ENCODE measurements around the gene NUDT16.
"Not testable (repeated sequence)": the region's sequence is repeated elsewhere in the genome, so short reads cannot be mapped to it uniquely, and the experiment has no call there.

The NUDT16 gene

DNA sequence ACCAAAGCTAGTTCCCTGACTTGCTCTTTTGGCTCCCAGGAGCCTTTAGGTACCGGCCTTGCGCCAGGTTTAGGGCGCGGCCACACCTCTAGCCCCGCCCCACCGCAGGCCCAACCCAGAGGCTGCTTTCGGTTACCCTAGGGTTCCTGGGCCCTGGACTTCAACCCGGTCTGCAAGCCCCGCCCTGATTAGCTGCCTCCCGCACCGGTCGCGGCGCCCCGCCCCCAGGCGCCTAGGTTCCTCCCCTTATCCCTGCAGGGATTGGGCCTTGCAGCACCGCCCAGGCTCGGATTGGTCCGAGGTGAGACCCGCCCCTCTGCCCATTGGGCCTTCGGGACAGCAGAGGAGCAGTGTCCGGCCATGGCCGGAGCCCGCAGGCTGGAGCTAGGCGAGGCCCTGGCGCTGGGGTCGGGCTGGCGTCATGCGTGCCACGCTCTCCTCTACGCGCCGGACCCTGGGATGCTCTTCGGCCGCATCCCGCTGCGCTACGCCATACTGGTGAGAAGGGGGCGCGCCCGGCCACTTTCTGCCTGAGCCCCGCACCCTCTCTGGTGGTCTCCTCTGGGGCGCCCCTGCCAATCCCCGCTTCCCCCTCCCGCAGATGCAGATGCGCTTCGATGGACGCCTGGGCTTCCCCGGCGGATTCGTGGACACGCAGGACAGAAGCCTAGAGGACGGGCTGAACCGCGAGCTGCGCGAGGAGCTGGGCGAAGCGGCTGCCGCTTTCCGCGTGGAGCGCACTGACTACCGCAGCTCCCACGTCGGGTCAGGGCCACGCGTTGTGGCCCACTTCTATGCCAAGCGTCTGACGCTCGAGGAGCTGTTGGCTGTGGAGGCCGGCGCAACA lies at the start of gene NUDT16:
Gene NUDT16 (plus strand): TSS at position 330 of the 847 bp plus-strand sequence. CDS start 31 bp downstream, at position 361.
- FAIRE-seq, result peak; percentile 99

DNA sequence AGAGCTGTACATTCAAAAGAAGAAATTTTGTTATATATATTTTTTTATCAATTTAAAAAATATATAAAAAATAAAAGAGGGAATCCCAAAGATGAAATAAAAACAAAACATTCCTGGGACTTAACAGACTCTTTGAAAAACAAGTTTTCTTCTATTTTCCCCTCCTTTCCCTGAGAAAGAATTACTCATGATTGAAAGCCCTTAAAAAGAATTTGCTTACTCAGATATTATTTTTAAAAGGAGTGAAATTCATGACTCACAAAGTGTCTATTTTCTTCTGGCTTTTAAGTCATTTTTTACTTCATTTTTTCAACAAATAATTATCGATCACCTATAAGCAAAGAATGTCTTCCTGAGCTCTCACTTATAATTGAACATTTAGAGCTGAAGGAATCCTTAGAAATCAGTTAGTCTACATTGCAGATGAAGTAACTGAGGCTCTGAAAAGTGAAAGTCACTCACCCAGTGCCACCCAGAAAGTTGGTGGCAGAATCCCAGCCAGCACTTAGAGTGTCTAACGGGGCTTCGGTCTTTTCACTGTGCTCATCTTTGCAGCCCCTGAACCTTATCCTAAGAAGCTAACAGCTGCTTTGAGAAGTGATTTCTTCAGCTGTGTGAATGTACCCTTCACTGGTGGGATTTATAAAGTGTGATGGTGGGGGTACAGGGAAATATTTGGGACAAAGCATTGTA lies 42.5 kb upstream of the NUDT16 start:
- FAIRE-seq, result no peak

DNA sequence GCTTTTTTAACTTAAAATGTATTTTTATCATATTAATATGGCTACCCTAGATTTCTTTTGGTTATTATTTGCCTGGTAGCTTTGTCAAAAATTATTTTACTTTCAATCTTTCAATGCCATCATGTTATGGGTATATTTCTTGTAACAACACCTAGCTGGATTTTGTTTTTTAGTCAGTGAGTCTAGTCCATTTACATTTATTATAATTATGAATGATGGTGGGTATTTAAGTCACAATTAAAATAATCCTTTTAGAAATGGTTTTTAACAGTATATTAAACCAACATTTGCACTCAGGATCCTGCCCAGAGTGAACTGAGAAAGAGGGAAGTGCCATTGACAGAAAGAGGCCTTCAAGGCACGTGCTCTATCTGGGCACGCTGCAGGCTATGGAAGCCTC lies 39.8 kb upstream of the NUDT16 start:
- FAIRE-seq, result no peak

DNA sequence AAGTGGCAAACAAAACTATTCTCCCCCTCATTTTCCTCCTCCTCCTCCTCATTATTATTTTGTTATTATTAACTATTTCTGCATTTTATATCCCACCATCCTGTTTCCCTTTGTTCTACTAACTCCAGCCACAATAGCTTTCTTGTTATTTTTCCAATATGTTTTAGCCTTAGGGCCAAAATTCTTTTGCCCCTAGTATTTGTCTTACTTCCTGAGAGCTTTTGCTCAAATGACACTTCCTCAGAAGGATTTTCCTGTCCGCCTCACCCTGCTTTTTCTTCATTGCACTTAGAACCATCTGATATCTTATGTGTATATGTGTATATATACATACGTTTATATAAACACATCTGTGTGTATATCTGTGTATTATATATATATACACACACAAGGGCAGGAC lies 32.7 kb upstream of the NUDT16 start:
- FAIRE-seq, result no peak

DNA sequence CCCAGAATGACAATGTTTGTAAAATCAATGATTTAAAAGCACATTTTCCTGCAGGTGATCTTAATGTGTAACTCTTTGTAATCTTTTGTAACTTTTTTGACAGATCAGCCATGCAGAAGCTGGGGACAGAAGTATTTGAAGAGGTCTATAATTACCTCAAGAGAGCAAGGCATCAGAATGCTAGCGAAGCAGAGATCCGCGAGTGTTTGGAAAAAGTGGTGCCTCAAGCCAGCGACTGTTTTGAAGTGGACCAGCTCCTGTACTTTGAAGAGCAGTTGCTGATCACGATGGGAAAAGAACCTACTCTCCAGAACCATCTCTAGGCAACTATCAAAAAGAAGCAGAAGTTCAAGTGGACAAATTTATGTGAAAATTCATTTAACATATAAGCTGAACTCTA lies 32.1 kb upstream of the NUDT16 start:
- FAIRE-seq, result no peak

DNA sequence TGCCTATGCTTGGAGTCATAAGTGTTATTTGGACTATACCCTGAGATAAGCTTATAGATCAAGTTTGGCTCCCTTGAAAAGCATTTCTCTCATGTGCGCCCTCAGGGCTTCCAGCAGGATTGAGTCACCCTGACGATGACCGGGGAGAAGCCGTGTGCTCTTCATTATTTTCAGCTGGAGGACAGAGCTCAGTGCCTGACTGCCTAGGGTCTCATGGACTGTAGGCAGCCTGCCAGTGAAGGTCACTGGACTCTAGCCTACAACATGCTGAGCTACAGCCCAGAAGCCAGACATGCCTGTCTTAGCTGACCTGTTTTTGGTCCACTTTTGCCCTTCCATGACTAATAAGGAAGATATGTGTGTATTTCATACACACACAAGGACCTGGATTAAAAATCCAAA lies 31.6 kb upstream of the NUDT16 start:
- FAIRE-seq, result no peak

DNA sequence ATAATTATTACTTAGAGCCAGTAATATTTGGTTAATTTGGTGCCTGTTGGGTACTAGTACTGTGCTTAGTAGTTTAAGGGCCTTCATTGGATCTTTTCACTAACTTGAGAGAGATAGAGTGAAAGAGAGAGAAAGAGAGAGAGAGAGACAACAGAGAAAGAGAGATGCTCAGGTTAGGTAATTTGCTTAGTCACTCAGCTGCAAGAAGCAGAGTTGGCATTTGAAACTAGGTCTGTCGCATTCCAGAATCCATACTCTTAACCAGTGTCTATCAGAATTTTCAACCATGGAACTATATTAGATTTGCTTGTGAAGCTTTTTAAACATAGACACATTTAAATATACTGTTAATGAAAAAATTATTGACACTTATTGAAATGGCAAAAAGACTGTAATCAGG lies 31.1 kb upstream of the NUDT16 start:
- FAIRE-seq, result no peak

DNA sequence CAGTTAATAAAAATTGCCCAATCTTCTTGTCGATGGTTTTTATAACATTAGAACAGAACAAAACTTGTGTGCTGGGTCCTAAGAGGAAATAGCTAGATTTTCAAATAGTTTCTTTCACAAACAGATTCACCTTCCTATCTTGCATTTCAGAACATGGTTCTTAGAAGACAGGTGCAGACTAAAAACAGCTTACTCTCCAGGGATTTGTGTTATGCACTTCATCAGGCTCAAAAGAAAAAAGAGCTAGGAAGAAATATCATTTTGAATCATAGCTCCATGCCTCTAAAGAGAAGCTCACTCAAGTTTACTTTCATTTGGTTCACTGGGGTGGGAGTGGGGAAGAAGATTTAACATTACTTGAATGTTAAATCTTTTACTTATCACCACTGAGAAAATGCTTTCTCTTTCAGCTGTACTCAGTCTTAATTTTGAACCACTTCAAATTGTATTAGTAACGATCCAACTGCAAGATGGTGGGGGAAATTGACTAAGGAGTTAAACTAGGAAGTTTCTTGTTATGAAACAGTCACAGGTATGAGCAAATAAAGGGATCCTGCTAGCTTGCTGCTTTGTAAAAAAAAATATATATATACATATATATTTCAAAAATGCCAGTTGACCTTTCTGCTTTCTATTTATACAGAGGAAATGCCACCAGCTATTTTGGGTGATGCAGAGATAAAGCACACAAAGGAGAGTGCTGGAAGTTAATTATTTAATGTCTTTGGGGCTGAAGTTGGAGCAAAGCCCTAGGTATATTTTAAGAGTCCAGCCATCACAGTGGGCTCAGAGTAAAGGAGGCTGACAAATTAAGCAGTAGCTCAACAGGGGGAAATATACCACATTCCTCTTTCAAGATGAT lies 28.3 kb upstream of the NUDT16 start:
- FAIRE-seq, result no peak

DNA sequence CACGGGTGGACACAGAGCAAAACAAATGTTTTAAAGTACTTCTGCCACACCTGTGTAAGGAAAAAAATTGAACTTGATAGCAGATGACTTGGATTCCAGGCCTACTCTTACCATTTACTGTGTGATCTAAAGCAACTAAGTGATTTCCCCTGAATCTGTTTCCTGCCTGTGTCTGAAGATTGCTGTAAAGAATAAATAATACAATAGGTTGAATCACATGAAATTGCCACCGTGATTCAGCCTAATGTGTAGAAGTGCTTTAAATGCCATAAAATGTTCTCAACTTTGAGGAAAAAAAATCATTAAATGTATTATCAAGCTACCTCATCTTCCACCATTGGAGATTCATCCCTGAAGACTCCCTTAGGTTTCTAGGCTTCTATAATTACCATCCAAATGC lies 27.6 kb upstream of the NUDT16 start:
- no peak for FAIRE-seq

DNA sequence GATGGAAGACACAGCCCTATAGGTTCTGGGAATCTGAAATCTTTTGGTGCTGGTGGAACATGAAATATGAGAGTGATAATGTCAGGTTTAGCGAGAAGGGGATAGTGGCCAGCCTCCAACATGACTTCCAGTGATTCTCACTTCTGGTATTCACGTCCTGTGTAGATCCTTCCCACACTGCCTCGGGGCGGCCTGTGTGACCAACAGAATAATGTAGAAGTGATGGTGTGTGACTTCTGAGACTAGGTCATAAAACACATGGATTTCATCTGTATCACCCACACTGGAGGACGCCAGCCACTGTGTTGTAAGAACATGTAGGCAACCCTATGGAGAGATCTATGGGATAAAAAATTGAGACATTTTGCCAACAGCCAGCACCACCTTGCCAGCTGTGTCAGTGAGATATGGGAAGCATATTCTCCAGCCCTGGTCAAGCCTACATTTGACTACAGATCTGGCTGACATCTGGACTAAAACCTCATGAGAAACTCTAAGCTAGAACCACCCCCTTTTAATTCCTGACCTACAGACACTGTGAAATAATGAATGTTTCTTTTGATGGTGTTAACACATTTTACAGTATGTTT lies 25.5 kb upstream of the NUDT16 start:
- no peak for FAIRE-seq

DNA sequence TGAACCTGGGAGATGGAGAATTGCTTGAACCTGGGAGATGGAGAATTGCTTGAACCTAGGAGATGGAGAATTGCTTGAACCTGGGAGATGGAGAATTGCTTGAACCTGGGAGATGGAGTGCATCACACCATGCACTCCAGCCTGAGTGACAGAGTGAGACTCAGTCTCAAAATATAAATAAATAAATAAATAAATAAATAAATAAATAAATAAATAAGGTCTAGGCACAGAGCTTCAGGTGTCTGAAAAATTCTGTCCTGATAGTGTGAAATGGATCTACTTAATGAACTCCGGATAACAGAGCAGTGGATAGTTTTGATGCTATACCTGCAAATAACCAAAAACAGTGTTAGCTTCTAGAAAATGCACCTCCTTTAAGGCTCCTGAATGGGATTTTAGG lies 24.3 kb upstream of the NUDT16 start:
- no peak for FAIRE-seq

DNA sequence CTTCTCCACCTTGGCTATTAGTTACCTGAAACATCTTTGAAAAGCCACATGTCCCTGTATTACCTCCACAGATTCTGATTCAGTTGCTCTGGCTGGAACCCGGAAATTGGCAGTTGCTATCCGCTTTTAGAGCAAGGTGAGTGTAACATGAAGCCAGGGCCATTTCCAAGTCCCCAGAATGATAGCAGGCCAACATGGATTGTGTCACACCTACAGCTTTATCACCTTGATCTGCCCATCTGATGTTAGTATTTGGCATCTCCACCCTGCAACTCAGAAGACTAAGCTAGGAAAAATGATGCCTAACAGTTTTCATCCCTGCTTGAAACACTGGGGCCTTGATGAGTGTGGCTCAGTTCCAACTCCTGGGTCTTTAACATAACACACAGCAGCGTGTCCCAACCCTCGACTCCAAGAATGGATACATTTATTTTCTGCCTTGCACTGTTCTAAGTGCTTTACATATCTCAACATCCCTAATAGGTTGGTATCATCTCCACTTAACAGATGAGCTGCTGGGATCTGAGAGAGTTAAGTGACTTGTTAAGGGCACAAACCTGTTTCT lies 21.3 kb upstream of the NUDT16 start:
- no peak for FAIRE-seq

DNA sequence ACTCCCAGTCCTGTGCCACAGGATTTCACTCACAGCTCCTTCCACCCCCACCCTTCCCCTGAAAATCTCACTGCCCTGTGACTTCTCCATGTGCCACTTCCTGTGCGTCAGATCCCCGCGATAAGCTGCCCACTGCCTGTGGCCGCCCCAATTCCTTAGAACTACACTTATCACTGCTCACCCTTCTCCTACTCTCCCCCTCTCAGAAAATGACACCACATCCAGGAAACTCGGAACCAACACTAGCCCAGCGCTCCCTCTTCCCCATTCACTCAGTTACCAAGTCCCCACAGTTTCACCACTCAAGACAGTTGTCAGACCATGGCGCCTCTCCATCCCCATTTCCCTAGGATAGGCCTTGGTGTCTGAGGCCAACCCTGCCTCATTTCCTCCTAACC lies 20.5 kb upstream of the NUDT16 start:
- FAIRE-seq, result not testable (repeated sequence)

DNA sequence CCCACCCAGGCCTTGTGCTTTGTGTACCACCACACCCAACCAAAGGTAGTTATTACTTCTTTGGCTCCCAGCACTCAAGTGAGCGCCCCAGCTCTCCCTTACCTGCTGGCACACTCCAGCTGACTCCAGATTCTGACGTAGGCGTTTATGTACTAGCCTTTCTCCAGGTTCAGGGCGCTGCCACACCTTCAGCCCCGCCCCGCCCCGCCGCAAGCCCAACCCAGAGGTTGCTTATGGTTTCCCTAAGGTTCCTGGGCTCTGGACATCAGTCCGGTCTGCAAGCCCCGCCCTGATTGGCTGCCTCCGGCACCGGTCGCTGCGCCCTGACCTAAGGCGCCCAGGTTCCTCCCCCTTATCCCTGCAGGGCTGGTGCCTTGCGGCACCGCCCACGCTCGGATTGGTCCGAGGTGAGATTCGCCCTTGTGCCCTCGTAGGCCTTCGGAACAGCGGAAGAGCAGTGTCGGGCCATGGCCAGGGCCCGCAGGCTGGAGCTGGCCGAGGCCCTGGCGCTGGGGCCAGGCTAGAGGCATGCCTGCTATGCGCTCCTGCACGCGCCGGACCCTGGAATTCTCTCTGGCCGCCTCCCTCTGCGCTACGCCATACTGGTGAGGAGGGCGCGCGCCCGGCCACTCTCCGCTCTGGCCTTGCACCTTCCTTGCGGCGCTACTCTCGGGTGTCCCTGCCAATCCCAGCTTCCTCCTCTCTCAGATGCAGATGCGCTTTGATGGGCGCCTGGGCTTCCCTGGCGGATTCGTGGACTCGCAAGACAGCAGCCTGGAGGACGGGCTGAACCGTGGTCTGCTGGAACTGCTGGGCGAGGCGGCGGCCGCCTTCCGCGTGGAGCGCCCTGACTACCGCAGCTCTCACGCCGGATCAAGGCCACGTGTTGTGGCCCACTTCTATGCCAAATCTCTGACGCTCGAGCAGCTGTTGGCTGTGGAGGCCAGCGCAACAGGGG lies 19.8 kb upstream of the NUDT16 start:
- FAIRE-seq, result no peak

DNA sequence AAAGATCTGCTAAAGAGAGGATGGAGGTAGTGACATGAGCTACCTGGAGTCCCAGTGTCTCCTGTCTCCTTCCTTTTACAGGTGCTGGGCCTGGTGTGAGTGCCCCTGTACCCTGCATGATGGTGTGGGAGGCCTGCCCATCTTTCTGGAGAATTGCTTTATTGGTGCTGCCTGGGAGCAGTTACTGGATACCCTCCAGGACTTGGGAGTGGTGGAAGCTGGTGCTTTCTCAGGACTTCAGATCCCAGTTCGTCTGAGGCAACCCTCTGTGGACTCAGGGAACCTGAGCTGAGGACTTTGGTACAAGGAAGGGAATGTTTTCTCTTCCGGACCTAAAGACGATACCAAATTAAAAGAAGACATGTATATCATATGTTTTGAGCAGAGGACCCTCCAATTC lies 18.3 kb upstream of the NUDT16 start:
- FAIRE-seq, result no peak

DNA sequence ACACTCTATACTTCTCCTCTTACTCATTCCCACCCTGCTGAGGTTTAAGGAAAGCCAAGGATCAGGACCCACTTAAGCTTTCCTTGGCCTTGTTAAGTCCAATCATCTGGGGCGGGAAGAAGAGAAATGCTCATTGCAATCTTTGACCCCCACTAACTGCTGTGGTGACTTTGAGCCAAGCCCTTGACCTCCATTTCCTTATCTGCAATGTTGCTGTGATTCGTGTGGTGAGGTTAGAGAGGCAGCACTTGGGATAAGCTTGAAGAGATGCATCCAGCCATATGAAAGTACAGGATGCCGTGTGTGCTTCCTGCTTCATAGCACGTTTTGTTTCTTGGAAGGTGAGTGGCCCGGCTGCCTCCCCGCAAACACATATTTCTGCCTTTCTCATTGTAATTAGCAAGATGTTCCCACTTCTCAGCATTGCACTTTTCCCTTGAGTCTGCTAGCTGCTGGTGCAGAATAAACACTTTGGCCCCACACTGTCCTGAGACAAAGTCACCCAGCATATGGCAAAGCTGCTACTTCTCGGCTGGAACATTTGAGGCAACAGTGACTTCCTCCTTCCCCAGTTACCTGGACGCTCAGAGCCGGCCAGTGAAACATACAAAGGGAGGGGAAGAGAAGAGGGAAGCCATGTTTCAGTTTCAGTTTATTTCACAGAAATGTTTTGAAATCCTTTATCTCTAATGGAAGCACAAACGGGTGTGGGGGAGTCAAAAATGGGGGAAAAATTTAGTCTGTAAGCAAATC lies 10.5 kb upstream of the NUDT16 start:
- FAIRE-seq, result no peak

DNA sequence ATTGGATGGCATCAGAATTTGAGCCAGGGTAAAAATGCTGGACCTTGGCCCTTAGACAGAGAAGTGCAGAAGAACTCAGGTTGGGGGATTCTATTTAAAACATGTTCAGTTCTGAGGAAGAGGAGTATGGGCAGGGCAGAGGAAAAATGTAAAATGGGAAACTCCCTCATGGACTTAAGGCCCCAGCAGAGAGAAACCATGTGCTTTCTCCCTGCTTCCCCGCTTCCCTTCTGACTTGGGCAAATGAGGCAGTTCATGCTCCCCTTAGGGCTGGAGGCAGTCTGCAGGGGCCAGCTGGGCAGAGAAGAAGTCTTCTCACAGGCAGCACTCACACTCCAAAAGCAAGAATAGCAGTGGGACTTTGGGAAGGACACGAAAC lies 9.9 kb upstream of the NUDT16 start:
- no peak for FAIRE-seq

DNA sequence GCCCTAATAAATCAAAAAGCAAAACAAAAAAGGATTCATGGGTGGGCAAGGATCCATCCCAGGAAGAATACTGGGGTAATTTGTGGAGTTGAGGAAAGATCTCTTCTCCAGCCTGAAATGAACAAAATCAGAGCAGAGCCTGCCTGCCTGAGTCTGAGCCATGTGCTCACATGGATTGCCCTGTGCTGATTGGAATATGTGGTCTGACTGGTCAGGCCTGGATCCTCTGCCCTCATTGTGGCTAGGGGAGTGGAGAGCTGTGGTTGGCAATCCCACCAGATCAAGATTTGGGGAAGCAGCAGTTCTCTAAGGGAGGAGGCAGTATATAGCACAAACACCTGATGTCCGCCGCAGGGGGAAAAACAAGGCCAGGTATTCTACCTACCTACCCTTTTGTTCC lies 6.8 kb upstream of the NUDT16 start:
- FAIRE-seq, result no peak

DNA sequence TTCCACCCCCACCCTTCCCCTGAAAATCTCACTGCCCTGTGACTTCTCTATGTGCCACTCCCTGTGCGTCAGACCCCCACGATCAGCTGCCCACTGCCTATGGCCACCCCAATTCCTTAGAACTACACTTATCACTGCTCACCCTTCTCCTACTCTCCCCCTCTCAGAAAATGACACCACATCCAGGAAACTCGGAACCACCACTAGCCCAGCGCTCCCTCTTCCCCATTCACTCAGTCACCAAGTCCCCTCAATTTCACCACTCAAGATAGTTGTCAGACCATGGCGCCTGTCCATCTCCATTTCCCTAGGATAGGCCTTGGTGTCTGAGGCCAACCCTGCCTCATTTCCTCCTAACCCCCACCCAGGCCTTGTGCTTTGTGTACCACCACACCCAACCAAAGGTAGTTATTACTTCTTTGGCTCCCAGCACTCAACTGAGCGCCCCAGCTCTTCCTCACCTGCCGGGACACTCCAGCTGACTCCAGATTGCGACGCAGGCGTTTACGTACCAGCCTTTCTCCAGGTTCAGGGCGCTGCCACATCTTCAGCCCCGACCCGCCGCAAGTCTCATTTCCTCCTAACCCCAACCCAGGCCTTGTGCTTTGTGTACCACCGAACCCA lies 641 bp upstream of the NUDT16 start:
- not testable (repeated sequence) for FAIRE-seq

DNA sequence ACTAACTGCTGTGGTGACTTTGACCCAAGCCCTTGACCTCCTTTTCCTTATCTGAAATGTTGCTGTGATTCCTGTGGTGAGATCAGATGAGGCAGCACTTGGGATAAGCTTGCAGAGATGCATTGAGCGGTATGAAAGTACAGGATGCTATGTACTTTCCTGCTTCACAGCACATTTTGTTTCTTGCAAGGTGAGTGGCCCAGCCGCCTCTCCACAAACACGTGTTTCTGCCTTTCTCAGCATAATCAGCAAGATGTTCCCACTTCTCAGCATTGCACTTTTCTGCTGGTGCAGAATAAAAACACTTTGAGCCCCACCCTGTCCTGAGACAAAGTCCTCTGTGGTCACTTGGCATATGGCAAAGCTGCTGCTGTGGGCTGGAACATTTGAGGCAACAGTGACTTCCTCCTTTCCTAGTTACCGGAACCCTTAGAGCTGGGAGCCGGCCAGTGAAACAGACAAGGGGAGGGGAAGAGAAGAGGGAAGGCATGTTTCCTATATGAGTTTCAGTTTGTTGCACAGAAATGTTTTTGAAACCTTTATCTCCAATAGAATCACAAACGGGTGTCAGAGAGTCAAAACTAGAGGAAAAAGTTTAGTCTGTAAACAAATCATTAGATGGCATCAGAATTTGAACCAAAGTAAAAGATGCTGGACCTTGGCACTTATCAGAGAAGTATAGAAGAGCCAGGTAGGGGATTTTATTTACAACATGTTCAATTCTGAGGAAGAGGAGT lies 5.0 kb downstream of the NUDT16 start:
- FAIRE-seq, result no peak

All from G401.6 (cell line).